ENCODE data around the gene MORC2. TPM values are rescaled to one million over a fixed set of nuclear protein-coding genes. Genes with fewer than 3 reads are reported as not detected.

MORC2 gene
- polyA plus RNA-seq, 1 donor (not counting 4 experiments of a cell fraction or from before 2014, with no cell fraction given), result 14.1 TPM

DNA sequence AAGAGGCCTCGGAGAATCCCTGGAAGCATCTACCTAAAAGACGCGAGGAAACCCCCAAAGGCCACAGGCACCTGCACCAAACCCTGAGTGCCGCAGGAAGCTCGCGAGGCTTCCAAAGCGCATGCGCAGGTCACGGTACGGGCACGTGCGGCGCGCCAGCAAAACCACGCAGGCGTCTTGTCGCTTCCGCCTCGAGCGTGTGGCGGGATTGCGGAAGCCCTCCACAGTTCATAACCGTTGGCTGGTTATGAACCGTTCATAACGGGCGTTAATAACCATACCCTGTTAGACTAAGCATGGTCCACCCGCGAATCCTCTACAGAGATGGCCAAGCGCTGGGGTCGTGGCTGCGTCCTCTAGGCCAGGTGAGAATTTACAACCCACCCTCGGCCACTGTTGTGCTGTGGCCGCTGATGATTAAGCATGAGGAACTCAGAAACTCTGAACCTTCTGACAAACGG is 46.4 kb downstream of the MORC2 start:
- Histone ChIP-seq H4K20me1 (ENCODE audit: control insufficient read depth, extremely low read depth, insufficient read depth, low read length) (no peaks in the 10 kb centered on the region), H3K4me1 (ENCODE audit: control insufficient read depth, extremely low read depth, insufficient read depth, low read length) (peaks cover 4% of the 10 kb centered on the region), H3K27ac (ENCODE audit: control insufficient read depth, insufficient read depth, low read length) (no peak overlapping the region), H3K27me3 (ENCODE audit: control insufficient read depth, extremely low read depth, insufficient read depth, low read length) (no peaks in the 10 kb centered on the region), H3K36me3 (ENCODE audit: control insufficient read depth in 2 of 2, extremely low read depth in 1 of 2, insufficient read depth in 2 of 2, low read length in 2 of 2) (peaks cover 7 to 15% of the 10 kb centered on the region in 2 experiments), H3K9ac (ENCODE audit: control insufficient read depth, extremely low read depth, insufficient read depth, low read length) (no peak overlapping the region), H3K4me2 (ENCODE audit: control insufficient read depth, extremely low read depth, insufficient read depth, low read depth, low read length) (peak overlapping the region; percentile 57), H2AFZ (ENCODE audit: control insufficient read depth, low read length) (no peak overlapping the region), H3K9me3 (ENCODE audit: control insufficient read depth, low read depth, low read length) (no peaks in the 10 kb centered on the region), H3K79me2 (ENCODE audit: control insufficient read depth, insufficient read depth, low read length) (no peaks in the 10 kb centered on the region), H3K9me1 (ENCODE audit: control insufficient read depth, extremely low read depth, insufficient read depth, low read length) (no peaks in the 10 kb centered on the region), H3K4me3 (ENCODE audit: control insufficient read depth in 2 of 3, extremely low read depth in 1 of 3, insufficient read depth in 2 of 3, low read depth in 1 of 3, low read length in 3 of 3) (peak overlapping the region in 2 of 3 experiments; percentile 2 to 11)
- dilution Hi-C loops (cut with MboI; ENCODE audit: extremely low pct_ligation_motif_present, low sequenced_read_pairs), result no loop called here
- TF ChIP-seq EZH2 (IDR thresholded peaks at IDR 0.05; ENCODE audit: low read length) (no peak), CTCF (optimal IDR thresholded peaks at IDR 0.05 in 1 of 3, IDR thresholded peaks at IDR 0.05 in 1 of 3, conservative IDR thresholded peaks at IDR 0.05 in 1 of 3; ENCODE audit: extremely low read depth in 1 of 3, insufficient read depth in 2 of 3, low read length in 3 of 3) (no peak)
- no peak for DNase-seq (ENCODE audit: low read depth, low spot score)
- FAIRE-seq, result no peak

DNA sequence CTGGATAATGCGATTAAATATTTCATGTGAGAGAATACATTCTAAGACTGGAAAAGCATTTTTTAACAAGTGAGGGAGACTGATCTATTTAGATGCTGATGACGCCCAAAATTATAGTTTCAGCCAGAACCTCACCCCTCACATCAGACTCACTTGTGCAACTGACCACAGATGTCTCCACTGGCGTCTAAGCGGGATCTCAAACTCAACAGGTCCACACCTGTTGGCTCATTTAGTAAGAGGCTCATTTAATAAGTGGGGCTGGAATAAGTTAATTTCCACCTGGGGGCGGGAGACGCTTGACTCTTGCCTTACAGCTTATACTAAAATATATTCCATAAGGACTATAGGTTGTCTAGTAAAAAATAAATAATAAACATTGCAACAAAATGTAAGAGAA is 47.5 kb downstream of the MORC2 start:
- DNase-seq (ENCODE audit: low read depth, low spot score) (no peak), FAIRE-seq (no peak)
- TF ChIP-seq EZH2 (IDR thresholded peaks at IDR 0.05; ENCODE audit: low read length) (no peak), CTCF (optimal IDR thresholded peaks at IDR 0.05 in 1 of 3, IDR thresholded peaks at IDR 0.05 in 1 of 3, conservative IDR thresholded peaks at IDR 0.05 in 1 of 3; ENCODE audit: extremely low read depth in 1 of 3, insufficient read depth in 2 of 3, low read length in 3 of 3) (no peak)
- H3K36me3 ChIP-seq (ENCODE audit: control insufficient read depth in 2 of 2, extremely low read depth in 1 of 2, insufficient read depth in 2 of 2, low read length in 2 of 2), result peaks cover 0 to 8% of the 10 kb centered on the region in 2 experiments
- dilution Hi-C loops (cut with MboI; ENCODE audit: extremely low pct_ligation_motif_present, low sequenced_read_pairs), result no loop called here
- H3K27me3 ChIP-seq (ENCODE audit: control insufficient read depth, extremely low read depth, insufficient read depth, low read length), result no peaks in the 10 kb centered on the region
- no peak overlapping the region for H2AFZ ChIP-seq (ENCODE audit: control insufficient read depth, low read length)
- no peak overlapping the region for H3K4me3 ChIP-seq (ENCODE audit: control insufficient read depth in 2 of 3, extremely low read depth in 1 of 3, insufficient read depth in 2 of 3, low read depth in 1 of 3, low read length in 3 of 3)
- no peaks in the 10 kb centered on the region for H4K20me1 ChIP-seq (ENCODE audit: control insufficient read depth, extremely low read depth, insufficient read depth, low read length)
- no peaks in the 10 kb centered on the region for H3K9me3 ChIP-seq (ENCODE audit: control insufficient read depth, low read depth, low read length)
- no peaks in the 10 kb centered on the region for H3K79me2 ChIP-seq (ENCODE audit: control insufficient read depth, insufficient read depth, low read length)
- H3K4me2 ChIP-seq (ENCODE audit: control insufficient read depth, extremely low read depth, insufficient read depth, low read depth, low read length), result peak overlapping the region; percentile 57
- no peak overlapping the region for H3K27ac ChIP-seq (ENCODE audit: control insufficient read depth, insufficient read depth, low read length)
- peaks cover 4% of the 10 kb centered on the region for H3K4me1 ChIP-seq (ENCODE audit: control insufficient read depth, extremely low read depth, insufficient read depth, low read length)
- H3K9ac ChIP-seq (ENCODE audit: control insufficient read depth, extremely low read depth, insufficient read depth, low read length), result no peak overlapping the region
- no peaks in the 10 kb centered on the region for H3K9me1 ChIP-seq (ENCODE audit: control insufficient read depth, extremely low read depth, insufficient read depth, low read length)
